Dendritic cell treated with granulocyte-macrophage colony-stimulating factor and Interleukin-4, amounts not matched to agents 40 ng/mL and 50 ng/mL, for 4 days (primary cell): ENCODE measurements around the gene DCXR.

Experiments
- H3K27ac Mint-ChIP-seq: one replicate; pipeline ENCODE4 v1.8.0; 2022; ENCODE audit warnings: mild to moderate bottlenecking, mixed read lengths
- H3K27me3 Mint-ChIP-seq: one replicate; pipeline ENCODE4 v1.8.0; 2022; ENCODE audit warnings: mild to moderate bottlenecking, mixed read lengths
- H3K36me3 Mint-ChIP-seq: one replicate; pipeline ENCODE4 v1.8.0; 2022; ENCODE audit warnings: low read depth, mixed read lengths
- H3K4me1 Mint-ChIP-seq: one replicate; pipeline ENCODE4 v1.8.0; 2022; ENCODE audit warnings: low read depth, mixed read lengths
- H3K4me3 Mint-ChIP-seq: one replicate; pipeline ENCODE4 v1.8.0; 2022; ENCODE audit warnings: mild to moderate bottlenecking, moderate library complexity, mixed read lengths
- H3K9me3 Mint-ChIP-seq: one replicate; pipeline ENCODE4 v1.8.0; 2022; ENCODE audit warnings: mixed read lengths
- intact Hi-C: fragments of 100-400 bp; cut with micrococcal nuclease; formaldehyde crosslinking; loops from one replicate; pipeline ENCODE4 v1.15.0; 2022

Gene DCXR

DNA sequence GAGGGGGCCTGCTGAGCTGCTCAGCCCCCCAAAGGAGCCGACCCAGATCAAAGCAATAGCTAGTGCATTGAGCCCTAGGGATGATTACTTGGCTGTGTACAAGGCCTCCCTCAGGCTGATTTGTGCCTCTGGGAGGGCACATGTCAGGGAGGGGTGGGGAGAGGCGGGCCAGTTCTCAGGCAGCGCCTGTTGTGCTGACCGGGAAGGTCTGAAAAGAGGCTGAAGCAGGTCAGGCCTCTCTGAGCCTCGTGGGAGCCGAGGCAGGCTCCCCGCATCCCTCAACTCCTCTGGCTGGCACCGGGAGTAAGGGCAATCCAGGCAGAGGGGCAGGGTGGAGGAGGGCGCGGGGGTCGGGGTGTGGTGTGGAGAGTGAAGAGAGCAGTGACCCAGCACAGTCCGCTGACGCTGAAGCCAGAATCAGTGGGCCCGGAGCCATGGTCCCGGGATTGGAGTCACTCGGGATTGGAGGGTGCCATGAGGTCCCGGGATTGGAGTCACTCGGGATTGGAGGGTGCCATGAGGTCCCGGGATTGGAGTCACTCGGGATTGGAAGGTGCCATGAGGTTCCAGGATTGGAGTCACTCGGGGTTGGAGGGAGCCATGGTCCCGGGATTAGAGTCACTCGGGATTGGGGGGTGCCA lies 3.0 kb downstream of the DCXR start:
- H3K27me3 Mint-ChIP-seq, result peaks cover 27% of the 10 kb centered on the region
- intact Hi-C loops, result loop anchor here (10.0 kb wide), 1 partner anchor 70 kb away; no protein-coding TSS in a partner anchor
- H3K27ac Mint-ChIP-seq, result no peak overlapping the region
- no peaks in the 10 kb centered on the region for H3K9me3 Mint-ChIP-seq
- H3K4me3 Mint-ChIP-seq, result no peak overlapping the region
- peaks cover 24% of the 10 kb centered on the region for H3K36me3 Mint-ChIP-seq
- H3K4me1 Mint-ChIP-seq, result peaks cover 50% of the 10 kb centered on the region

DNA sequence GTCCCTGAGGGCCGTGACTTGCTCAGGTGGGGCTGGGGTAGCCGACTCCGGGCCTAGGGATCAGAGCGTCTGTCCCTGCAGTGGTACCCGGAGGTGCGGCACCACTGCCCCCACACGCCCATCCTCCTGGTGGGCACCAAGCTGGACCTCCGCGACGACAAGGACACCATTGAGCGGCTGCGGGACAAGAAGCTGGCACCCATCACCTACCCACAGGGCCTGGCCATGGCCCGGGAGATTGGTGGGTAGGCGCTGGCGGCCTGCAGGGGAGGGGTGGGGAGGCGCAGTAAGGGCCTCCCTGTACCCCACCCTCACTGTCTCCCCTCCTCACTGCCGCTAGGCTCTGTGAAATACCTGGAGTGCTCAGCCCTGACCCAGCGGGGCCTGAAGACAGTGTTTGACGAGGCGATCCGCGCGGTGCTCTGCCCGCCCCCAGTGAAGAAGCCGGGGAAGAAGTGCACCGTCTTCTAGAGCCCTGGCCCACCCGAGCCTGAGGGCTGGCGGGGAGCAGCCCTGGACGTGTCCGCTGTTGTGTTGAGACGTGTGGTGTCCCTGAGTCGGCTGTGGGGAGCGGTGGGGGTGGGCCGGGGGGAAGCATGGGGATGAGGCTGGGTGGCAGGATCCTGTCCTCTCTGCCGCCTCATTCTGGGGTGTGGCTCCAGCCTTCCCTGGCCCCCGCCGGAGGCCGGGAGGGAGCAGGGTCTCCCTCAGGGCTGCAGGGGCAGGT lies 4.0 kb downstream of the DCXR start:
- no peaks in the 10 kb centered on the region for H3K9me3 Mint-ChIP-seq
- peaks cover 43% of the 10 kb centered on the region for H3K4me1 Mint-ChIP-seq
- intact Hi-C loops, result loop anchor here (10.0 kb wide), 1 partner anchor 71 kb away; no protein-coding TSS in a partner anchor
- peaks cover 34% of the 10 kb centered on the region for H3K36me3 Mint-ChIP-seq
- H3K4me3 Mint-ChIP-seq, result no peak overlapping the region
- H3K27me3 Mint-ChIP-seq, result peaks cover 29% of the 10 kb centered on the region
- H3K27ac Mint-ChIP-seq, result no peak overlapping the region

DNA sequence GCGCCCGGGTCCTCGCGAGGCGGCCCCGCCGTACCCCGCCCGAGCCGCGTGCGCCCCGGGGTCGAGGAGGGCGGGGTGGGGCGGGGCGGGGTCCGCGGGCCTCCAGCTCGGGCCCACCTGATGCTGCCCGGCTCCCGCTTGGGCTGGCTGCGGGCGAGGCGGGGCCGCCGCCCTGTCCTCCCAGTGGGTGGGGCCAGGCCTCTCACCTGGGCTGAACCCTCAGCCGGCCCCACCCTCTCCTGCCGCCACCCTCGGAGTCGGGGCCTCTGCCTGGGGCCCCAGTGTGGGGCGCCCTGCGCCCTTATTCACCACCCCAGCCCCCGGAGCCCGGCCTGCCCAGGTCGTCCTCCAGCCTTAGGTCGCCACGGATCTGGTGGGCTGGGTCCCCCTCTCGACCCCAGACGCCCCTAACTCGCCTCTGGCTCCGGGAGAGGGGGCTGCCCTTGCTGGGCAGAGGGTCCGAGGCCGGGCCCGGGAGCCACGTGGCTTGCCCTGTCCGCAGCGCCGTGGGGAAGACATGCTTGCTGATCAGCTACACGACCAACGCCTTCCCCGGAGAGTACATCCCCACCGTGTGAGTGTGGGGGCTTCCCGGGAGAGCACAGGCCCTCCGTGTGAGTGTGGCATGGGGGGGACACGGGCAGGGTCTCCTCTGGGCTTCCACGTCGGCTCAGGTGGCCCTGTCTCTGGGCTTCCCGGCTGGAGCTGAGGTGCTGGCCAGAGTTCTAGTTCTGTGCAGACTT lies 5.4 kb downstream of the DCXR start:
- no peak overlapping the region for H3K27ac Mint-ChIP-seq
- intact Hi-C loops, result loop anchor here (10.0 kb wide), 1 partner anchor 73 kb away; no protein-coding TSS in a partner anchor

DNA sequence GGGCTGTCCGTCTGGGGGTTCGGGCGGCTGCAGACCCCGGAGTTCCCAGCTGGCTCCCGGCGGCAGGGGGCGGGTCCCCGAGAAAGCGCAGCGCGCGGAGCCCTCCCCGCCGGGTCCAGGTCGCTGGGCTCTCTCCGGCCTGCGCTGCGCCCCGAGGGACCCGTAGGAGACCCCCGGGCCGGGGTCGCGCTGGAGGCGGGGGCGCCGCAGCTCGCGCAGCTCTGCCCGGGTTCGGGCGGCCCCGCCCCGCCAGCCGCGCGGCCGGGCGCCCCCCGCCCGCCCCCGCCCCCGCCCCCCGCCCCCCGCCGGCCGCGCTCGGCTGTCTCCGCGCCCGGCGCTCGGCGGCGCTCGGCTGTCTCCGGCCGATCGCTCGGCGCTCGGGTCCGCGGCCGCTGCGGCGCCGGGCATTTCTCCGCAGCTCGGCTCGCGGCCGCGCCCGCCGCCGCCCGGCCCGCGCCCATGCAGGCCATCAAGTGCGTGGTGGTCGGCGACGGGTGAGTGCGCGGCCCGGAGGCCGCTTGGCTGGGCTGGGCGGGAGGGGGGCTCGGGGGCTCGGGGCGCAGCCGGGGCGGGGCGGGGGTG lies 6.1 kb downstream of the DCXR start, which contains the start of gene RAC3:
RAC3 (plus strand) TSS at position 376 of the 582 bp plus-strand sequence; CDS start at position 460, 84 bp downstream.
- Mint-ChIP-seq H3K9me3 (no peaks in the 10 kb centered on the region), H3K4me3 (peak within 1 kb of the TSS; percentile 85), H3K27ac (peak within 1 kb of the TSS; percentile 49), H3K27me3 (peaks cover 29% of the 10 kb centered on the region), H3K4me1 (peaks cover 30% of the 10 kb centered on the region), H3K36me3 (peaks cover 55% of the 10 kb centered on the region)
- intact Hi-C loops, result loop anchor here (10.0 kb wide), 1 partner anchor 73 kb away; no protein-coding TSS in a partner anchor

More for the DNA sequence above, 5.4 kb downstream of the DCXR start:
- Mint-ChIP-seq H3K36me3 (peaks cover 49% of the 10 kb centered on the region), H3K4me1 (peaks cover 33% of the 10 kb centered on the region), H3K27me3 (peaks cover 29% of the 10 kb centered on the region), H3K9me3 (no peaks in the 10 kb centered on the region), H3K4me3 (peak overlapping the region; percentile 54)

DNA sequence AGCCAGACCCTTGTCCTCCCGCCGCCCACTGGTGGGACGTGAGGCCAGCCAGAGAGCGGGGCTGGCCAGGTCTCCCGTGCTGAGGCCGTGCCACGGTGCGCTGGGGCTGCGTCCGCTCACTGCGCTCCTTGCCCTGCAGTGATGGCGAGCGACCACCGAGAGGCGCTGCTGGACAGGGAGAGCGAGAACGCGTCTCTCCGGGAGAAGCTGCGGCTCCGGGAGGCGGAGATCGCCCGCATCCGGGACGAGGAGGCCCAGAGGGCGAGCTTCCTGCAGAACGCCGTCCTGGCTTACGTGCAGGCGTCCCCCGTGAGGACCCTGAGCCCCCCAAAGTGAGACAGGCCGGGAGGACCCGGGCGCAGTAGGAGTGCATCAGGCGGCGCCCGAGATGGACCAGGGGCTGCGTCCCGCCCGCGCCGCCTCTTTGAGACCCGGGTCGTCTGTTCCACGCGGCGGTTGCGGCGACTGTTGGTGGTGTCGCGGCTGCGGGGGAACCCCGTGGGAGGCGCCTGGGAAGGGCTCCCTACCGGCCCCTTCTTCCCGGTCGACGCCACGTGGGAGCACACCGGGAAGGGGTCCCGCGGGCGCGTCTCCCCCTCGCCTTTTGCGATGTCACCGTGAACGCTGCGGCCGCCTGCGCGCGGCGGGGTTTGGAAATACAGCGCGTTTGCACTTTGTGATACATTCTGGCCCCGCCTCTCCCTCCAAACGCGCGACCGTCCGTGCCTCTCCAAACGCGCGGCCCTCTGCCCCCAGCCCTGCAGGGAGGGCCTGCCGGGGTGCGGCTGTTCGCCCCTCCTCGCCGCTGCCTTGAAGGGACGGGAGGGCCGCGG lies 6.8 kb downstream of the DCXR start:
- peaks cover 29% of the 10 kb centered on the region for H3K4me1 Mint-ChIP-seq

DNA sequence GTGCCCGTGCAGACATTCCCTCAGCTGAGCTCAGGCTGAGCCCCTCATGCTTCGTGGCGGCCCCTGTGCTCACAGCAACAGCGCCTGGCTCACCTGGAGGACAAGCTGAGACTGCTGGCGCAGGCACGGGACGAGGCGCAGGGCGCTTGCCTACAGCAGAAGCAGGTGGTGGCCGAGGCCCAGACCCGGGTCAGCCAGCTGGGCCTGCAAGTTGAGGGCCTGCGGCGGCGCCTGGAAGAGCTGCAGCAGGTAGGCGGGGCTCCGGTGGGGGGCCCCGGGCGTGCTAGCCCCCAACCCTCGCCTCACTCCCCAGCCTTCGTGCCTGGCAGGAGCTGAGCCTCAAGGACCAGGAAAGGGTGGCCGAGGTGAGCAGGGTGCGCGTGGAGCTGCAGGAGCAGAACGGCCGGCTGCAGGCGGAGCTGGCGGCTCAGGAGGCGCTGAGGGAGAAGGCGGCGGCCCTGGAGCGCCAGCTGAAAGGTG lies 7.5 kb downstream of the DCXR start:
- intact Hi-C loops, result loop anchor here (1.0 to 10.0 kb wide), 2 partner anchors 75 to 124 kb away; no protein-coding TSS in a partner anchor
- no peak overlapping the region for H3K4me3 Mint-ChIP-seq
- H3K36me3 Mint-ChIP-seq, result peaks cover 50% of the 10 kb centered on the region
- H3K4me1 Mint-ChIP-seq, result peaks cover 22% of the 10 kb centered on the region
- no peaks in the 10 kb centered on the region for H3K9me3 Mint-ChIP-seq
- peak overlapping the region; percentile 49 for H3K27ac Mint-ChIP-seq
- H3K27me3 Mint-ChIP-seq, result peaks cover 27% of the 10 kb centered on the region

More for the DNA sequence above, 6.8 kb downstream of the DCXR start:
- Mint-ChIP-seq H3K27me3 (peaks cover 29% of the 10 kb centered on the region), H3K4me3 (peak overlapping the region; percentile 85), H3K9me3 (no peaks in the 10 kb centered on the region), H3K36me3 (peaks cover 56% of the 10 kb centered on the region), H3K27ac (peak overlapping the region; percentile 49)
- intact Hi-C loops, result loop anchor here (1.0 to 10.0 kb wide), 2 partner anchors 74 to 124 kb away; no protein-coding TSS in a partner anchor

DNA sequence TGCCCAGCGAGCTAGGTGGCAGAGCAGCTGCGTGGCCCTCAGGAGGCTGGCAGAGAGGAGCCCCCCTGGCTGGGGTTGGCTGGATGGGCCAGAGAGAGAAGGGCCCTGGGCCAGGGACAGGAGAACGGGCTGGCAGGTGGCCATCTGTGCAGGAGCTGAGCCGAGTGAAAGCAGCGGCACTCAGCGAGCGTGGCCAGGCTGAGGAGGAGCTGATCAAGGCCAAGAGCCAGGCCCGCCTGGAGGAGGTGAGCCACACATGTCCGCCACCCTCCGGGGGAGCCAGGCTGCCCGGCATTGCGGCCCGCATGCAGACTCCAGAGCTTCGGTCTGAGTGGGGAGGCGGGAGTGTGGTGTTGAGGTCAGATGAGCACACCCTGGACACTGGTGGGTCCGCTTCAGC lies 8.1 kb downstream of the DCXR start:
- Mint-ChIP-seq H3K36me3 (peaks cover 43% of the 10 kb centered on the region), H3K27me3 (peaks cover 27% of the 10 kb centered on the region), H3K4me1 (peaks cover 21% of the 10 kb centered on the region), H3K4me3 (no peak overlapping the region), H3K27ac (no peak overlapping the region), H3K9me3 (no peaks in the 10 kb centered on the region)
- intact Hi-C loops, result no loop called here

DNA sequence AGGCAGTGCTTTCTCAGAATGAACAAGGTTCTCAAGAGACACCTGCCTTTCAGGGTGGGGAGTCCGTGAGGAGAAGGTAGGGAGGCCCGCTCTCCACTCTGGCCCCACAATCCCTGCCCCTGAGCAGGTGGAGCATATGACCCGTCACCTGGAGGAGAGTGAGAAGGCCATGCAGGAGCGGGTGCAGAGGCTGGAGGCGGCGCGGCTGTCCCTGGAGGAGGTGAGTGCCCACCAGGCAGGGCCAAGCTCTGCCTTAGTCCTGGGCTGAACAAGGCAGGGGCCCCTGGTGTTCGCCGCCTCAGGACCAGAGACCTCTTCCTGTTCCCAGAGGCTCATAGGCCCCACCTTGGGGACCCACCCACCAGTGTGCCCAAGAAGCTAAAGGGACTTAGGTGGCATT lies 8.5 kb downstream of the DCXR start:
- intact Hi-C loops, result no loop called here
- H3K4me1 Mint-ChIP-seq, result peaks cover 25% of the 10 kb centered on the region
- peaks cover 42% of the 10 kb centered on the region for H3K36me3 Mint-ChIP-seq
- H3K27ac Mint-ChIP-seq, result no peak overlapping the region
- peaks cover 27% of the 10 kb centered on the region for H3K27me3 Mint-ChIP-seq
- no peak overlapping the region for H3K4me3 Mint-ChIP-seq
- H3K9me3 Mint-ChIP-seq, result no peaks in the 10 kb centered on the region

DNA sequence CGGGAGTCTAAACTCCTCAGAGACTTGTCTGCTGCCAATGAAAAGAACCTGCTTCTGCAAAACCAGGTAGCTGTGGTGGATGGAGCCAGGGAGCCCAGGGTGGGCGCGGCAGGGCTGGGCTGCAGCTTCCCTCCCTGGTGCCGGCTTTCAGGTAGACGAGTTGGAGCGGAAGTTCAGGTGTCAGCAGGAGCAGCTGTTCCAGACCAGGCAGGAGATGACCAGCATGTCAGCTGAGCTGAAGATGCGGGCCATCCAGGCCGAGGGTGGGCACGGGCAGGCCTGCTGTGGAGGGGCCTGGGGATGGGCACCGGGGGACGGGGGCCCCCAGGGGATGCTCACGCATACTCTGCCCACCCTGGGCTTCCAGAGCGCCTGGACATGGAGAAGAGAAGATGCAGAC lies 9.3 kb downstream of the DCXR start:
- Mint-ChIP-seq H3K4me1 (peaks cover 31% of the 10 kb centered on the region), H3K36me3 (peaks cover 42% of the 10 kb centered on the region), H3K4me3 (no peak overlapping the region), H3K9me3 (no peaks in the 10 kb centered on the region), H3K27me3 (peaks cover 23% of the 10 kb centered on the region), H3K27ac (no peak overlapping the region)
- intact Hi-C loops, result no loop called here

DNA sequence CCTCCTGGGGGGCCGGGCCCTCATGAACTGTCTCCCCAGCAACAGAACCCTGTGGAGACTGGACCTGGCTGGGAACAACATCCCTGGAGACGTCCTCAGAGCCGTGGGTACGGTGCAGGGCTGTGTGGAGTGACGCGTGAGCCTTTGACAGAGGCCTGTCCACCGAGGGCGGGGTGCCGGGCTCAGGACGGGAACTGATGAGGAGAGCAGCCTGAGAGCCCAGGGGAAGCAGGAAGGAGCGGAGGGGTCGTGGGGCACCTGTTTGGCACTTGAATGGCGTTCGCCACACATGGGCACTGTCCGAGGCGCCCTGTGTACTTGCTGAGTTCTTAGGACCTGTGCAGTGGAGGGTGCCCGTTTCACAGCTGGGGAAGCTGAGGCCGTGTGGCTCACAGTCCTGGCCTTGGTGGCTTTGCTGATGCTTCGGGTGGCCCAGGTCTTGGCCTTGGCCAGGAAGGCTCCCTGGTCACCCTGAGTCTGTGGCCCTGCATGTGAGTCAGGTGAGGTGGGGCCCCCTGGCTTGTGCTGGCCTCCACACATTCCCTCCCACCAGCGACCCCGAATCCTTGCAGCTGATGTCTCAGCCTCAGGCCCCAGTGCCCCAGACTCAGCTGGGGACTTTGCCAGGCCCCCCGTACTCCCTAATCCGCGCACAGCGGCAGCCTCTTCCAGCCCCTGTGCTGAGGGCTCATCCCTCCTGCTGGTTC lies 11.9 kb downstream of the DCXR start:
- intact Hi-C loops, result no loop called here
- no peaks in the 10 kb centered on the region for H3K9me3 Mint-ChIP-seq
- H3K36me3 Mint-ChIP-seq, result peaks cover 53% of the 10 kb centered on the region
- H3K27ac Mint-ChIP-seq, result no peak overlapping the region
- H3K4me3 Mint-ChIP-seq, result no peak overlapping the region
- peaks cover 44% of the 10 kb centered on the region for H3K4me1 Mint-ChIP-seq
- H3K27me3 Mint-ChIP-seq, result peaks cover 9% of the 10 kb centered on the region

DNA sequence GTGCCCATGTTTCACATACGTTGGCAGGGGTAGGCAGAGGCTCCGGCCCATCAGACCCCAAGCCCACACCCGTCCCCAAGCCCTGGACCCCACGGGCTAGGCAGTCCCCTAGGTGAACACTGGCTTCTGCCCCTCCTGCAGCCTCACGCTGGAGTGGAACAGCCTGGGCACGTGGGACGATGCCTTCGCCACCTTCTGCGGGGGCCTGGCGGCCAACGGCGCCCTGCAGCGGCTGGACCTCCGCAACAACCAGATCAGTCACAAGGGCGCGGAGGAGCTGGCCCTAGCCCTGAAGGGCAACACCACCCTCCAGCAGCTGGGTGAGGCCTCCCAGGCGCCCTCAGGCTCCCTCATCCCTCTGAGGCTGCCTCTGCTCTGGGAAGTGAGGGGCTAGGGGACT lies 12.6 kb downstream of the DCXR start:
- Mint-ChIP-seq H3K4me1 (peaks cover 47% of the 10 kb centered on the region), H3K27me3 (peaks cover 5% of the 10 kb centered on the region), H3K27ac (no peak overlapping the region), H3K36me3 (peaks cover 59% of the 10 kb centered on the region), H3K9me3 (no peaks in the 10 kb centered on the region), H3K4me3 (no peak overlapping the region)
- intact Hi-C loops, result no loop called here

DNA sequence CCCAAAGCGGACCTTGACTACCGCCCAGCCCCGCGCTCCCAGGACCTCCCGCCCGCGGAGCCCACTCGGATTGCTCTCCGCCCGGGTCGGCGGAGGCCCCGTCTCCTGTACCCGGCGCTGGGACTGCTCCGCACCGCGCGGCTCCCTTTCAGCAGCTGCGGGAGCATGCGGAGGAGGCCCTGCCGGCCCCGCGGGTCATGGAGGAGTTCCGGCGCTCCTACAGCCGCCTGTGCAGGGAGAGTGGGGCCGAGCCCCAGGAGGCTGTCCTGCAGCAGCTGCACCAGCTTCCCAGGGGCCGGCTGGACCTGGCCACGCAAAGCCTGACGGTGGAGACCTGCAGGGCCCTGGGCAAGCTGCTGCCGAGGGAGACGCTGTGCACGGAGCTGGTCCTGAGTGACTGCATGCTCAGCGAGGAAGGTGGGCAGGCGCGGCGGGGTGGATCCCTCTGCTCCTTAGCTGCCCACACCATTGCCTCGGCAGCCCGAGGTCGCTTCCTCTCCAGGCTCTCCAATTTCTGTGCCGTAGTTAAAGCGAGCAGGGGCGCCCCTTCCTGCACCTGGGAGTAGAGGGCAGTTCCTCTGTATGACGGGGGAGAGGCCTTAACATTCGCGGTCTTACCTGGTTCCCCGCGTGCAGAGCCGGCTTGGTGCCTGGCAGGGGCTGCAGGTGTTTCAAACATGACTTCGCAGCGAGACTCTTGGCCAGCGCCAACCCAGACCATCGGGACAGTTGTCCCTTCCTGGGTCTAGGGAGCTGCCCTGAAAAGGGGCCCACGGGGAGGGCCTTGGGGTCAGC lies 13.9 kb downstream of the DCXR start:
- peaks cover 54% of the 10 kb centered on the region for H3K36me3 Mint-ChIP-seq
- H3K27ac Mint-ChIP-seq, result peak overlapping the region; percentile 63
- peak overlapping the region; percentile 84 for H3K4me3 Mint-ChIP-seq
- H3K4me1 Mint-ChIP-seq, result peaks cover 41% of the 10 kb centered on the region
- intact Hi-C loops, result no loop called here
- no peaks in the 10 kb centered on the region for H3K9me3 Mint-ChIP-seq
- no peaks in the 10 kb centered on the region for H3K27me3 Mint-ChIP-seq
